Measurements from ENCODE around the gene CCNI. TPM values are rescaled to one million over a fixed set of nuclear protein-coding genes. Genes with fewer than 3 reads are reported as not detected.
A peak's percentile ranks its signal among the peaks of the same experiment; 100 is the strongest.

The CCNI gene
- total RNA-seq, 1 experiment from 2014 or later = 213 TPM

GRCh38 chr4:77003400-77003799 lies 72.4 kb downstream of the CCNI start:
- TF ChIP-seq ATF3 (CRISPR knock-in tag; conservative IDR thresholded peaks at IDR 0.05) (no peak), CBFB (CRISPR knock-in tag; IDR thresholded peaks at IDR 0.05; ENCODE audit: low read depth) (no peak), MYBL2 (CRISPR knock-in tag; IDR thresholded peaks at IDR 0.05) (no peak)
- TF ChIP-seq, protein P1, sequence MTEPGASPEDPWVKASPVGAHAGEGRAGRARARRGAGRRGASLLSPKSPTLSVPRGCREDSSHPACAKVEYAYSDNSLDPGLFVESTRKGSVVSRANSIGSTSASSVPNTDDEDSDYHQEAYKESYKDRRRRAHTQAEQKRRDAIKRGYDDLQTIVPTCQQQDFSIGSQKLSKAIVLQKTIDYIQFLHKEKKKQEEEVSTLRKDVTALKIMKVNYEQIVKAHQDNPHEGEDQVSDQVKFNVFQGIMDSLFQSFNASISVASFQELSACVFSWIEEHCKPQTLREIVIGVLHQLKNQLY (CRISPR knock-in tag; IDR thresholded peaks at IDR 0.05) = no peak
- TF ChIP-seq, protein P2, sequence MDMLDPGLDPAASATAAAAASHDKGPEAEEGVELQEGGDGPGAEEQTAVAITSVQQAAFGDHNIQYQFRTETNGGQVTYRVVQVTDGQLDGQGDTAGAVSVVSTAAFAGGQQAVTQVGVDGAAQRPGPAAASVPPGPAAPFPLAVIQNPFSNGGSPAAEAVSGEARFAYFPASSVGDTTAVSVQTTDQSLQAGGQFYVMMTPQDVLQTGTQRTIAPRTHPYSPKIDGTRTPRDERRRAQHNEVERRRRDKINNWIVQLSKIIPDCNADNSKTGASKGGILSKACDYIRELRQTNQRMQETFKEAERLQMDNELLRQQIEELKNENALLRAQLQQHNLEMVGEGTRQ (CRISPR knock-in tag; IDR thresholded peaks at IDR 0.05) = no peak
- DNase-seq (ENCODE audit: low spot score) (no peak), ATAC-seq (no peak)
- no peak overlapping the region for H3K27ac Mint-ChIP-seq
- peaks cover 68% of the 10 kb centered on the region for H3K4me1 Mint-ChIP-seq
- ChIA-PET POLR2A (no interaction called here), CTCF (no interaction called here)
- no peaks in the 10 kb centered on the region for H3K27me3 Mint-ChIP-seq (ENCODE audit: low read depth)
- peaks cover 33% of the 10 kb centered on the region for H3K36me3 Mint-ChIP-seq
- H3K9me3 Mint-ChIP-seq = peaks cover 2% of the 10 kb centered on the region; the same call in 1 of the 2 replicates
- no peak overlapping the region for H3K4me3 Mint-ChIP-seq

GRCh38 chr4:77002321-77003107 lies 73.3 kb downstream of the CCNI start:
- TF ChIP-seq, protein P3, sequence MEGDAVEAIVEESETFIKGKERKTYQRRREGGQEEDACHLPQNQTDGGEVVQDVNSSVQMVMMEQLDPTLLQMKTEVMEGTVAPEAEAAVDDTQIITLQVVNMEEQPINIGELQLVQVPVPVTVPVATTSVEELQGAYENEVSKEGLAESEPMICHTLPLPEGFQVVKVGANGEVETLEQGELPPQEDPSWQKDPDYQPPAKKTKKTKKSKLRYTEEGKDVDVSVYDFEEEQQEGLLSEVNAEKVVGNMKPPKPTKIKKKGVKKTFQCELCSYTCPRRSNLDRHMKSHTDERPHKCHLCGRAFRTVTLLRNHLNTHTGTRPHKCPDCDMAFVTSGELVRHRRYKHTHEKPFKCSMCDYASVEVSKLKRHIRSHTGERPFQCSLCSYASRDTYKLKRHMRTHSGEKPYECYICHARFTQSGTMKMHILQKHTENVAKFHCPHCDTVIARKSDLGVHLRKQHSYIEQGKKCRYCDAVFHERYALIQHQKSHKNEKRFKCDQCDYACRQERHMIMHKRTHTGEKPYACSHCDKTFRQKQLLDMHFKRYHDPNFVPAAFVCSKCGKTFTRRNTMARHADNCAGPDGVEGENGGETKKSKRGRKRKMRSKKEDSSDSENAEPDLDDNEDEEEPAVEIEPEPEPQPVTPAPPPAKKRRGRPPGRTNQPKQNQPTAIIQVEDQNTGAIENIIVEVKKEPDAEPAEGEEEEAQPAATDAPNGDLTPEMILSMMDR (IDR thresholded peaks at IDR 0.05) = no peak
- TF ChIP-seq NR3C1 (CRISPR knock-in tag; conservative IDR thresholded peaks at IDR 0.05; ENCODE audit: low read depth) = no peak
- TF ChIP-seq SMAD3 (CRISPR knock-in tag; IDR thresholded peaks at IDR 0.05; ENCODE audit: borderline replicate concordance) = no peak
- TF ChIP-seq, protein P4, sequence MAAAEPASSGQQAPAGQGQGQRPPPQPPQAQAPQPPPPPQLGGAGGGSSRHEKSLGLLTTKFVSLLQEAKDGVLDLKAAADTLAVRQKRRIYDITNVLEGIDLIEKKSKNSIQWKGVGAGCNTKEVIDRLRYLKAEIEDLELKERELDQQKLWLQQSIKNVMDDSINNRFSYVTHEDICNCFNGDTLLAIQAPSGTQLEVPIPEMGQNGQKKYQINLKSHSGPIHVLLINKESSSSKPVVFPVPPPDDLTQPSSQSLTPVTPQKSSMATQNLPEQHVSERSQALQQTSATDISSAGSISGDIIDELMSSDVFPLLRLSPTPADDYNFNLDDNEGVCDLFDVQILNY (CRISPR knock-in tag; IDR thresholded peaks at IDR 0.05) = no peak
- no peak for TF ChIP-seq MXD4 (CRISPR knock-in tag; IDR thresholded peaks at IDR 0.05; ENCODE audit: borderline replicate concordance)
- TF ChIP-seq, protein P5, sequence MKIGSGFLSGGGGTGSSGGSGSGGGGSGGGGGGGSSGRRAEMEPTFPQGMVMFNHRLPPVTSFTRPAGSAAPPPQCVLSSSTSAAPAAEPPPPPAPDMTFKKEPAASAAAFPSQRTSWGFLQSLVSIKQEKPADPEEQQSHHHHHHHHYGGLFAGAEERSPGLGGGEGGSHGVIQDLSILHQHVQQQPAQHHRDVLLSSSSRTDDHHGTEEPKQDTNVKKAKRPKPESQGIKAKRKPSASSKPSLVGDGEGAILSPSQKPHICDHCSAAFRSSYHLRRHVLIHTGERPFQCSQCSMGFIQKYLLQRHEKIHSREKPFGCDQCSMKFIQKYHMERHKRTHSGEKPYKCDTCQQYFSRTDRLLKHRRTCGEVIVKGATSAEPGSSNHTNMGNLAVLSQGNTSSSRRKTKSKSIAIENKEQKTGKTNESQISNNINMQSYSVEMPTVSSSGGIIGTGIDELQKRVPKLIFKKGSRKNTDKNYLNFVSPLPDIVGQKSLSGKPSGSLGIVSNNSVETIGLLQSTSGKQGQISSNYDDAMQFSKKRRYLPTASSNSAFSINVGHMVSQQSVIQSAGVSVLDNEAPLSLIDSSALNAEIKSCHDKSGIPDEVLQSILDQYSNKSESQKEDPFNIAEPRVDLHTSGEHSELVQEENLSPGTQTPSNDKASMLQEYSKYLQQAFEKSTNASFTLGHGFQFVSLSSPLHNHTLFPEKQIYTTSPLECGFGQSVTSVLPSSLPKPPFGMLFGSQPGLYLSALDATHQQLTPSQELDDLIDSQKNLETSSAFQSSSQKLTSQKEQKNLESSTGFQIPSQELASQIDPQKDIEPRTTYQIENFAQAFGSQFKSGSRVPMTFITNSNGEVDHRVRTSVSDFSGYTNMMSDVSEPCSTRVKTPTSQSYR (CRISPR knock-in tag; IDR thresholded peaks at IDR 0.05) = no peak
- TF ChIP-seq, protein P6, sequence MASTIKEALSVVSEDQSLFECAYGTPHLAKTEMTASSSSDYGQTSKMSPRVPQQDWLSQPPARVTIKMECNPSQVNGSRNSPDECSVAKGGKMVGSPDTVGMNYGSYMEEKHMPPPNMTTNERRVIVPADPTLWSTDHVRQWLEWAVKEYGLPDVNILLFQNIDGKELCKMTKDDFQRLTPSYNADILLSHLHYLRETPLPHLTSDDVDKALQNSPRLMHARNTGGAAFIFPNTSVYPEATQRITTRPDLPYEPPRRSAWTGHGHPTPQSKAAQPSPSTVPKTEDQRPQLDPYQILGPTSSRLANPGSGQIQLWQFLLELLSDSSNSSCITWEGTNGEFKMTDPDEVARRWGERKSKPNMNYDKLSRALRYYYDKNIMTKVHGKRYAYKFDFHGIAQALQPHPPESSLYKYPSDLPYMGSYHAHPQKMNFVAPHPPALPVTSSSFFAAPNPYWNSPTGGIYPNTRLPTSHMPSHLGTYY (CRISPR knock-in tag; IDR thresholded peaks at IDR 0.05) = no peak
- DNase-seq (ENCODE audit: low spot score) (no peak), ATAC-seq (peak; percentile 7; the same call in 1 of the 2 replicates)
- H3K4me3 Mint-ChIP-seq = no peak overlapping the region
- ChIA-PET CTCF (no interaction called here), POLR2A (no interaction called here)
- peaks cover 66% of the 10 kb centered on the region for H3K4me1 Mint-ChIP-seq
- peaks cover 41% of the 10 kb centered on the region for H3K36me3 Mint-ChIP-seq
- H3K27ac Mint-ChIP-seq = peak overlapping the region; percentile 87
- H3K27me3 Mint-ChIP-seq (ENCODE audit: low read depth) = no peaks in the 10 kb centered on the region
- H3K9me3 Mint-ChIP-seq = peaks cover 5% of the 10 kb centered on the region; the same call in 1 of the 2 replicates
